OCI-M2 (cell line): ENCODE measurements around the gene RORC.
"Not testable (repeated sequence)": the region's sequence is repeated elsewhere in the genome, so short reads cannot be mapped to it uniquely, and the experiment has no call there.

Source experiments
- DNase-seq: peaks from one replicate; lab custom pipeline; 2025; ENCODE audit not compliant: unreplicated experiment; lab: John Stamatoyannopoulos, UW

The RORC gene

GRCh38 chr1:151807131-151807530, 24.5 kb downstream of the RORC start:
- DNase-seq, result no peak

DNA sequence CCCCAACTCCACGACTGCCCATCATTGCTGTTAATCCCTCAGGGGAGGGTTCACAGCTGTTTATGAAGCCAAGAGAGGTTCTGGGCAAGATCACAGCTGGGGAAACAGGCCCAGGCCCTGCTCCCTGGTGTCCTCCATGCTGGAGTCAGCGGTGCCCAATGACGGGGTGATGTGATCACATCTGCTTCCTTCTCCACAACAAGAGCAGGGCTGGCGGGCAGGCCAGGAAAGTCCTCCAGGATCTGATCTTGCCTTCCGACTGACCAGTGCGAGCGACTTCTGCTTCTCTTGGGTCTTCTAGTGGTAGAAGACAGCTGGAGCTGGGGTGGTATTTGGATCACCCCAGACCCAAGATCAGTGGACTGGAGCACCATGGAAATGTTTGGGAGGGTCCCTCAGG, 25.4 kb downstream of the RORC start:
- no peak for DNase-seq

DNA sequence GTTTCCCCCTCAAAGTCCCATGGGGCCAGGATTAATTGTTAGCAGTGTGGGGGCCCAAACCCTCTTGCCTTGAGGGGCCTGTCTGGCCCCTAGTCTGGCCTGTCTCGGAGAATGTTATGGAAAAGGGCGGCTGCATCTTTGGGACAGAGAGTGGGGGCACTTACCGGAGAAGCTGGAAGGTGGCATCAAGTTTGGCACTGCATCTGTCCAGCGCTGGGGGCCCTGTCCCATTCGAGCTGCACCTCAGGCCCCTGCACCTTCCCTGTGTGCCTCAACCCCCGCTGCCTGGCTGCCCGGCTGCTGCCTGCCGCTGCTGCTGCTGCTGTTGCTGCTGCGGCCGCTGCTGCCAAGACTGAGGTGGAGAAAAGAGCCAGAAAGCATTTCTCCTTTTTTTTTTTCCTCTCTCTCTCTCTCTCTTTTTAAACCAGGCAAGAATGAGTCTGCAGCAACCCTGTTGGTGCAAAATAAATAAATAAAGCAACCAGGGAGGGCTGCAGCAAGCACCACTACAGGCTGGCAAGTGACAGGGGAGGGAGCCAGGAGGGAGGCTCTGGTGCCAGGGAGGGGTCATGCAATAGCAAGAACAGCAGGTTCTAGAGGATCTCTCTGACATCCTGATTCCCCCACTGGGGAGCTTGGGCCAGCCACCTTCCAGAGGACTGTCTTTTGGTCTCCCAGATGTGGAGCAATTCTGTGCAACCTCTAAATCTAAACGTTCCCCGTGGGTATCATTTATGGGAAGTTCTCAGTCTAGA, 26.4 kb downstream of the RORC start, which contains the start of gene LINGO4:
TSS of gene LINGO4 (minus strand) at position 354 of the 755 bp plus-strand sequence. CDS start 2,715 bp downstream, outside the sequence.
- no peak for DNase-seq

GRCh38 chr1:151803915-151804314, 27.7 kb downstream of the RORC start:
- no peak for DNase-seq

DNA sequence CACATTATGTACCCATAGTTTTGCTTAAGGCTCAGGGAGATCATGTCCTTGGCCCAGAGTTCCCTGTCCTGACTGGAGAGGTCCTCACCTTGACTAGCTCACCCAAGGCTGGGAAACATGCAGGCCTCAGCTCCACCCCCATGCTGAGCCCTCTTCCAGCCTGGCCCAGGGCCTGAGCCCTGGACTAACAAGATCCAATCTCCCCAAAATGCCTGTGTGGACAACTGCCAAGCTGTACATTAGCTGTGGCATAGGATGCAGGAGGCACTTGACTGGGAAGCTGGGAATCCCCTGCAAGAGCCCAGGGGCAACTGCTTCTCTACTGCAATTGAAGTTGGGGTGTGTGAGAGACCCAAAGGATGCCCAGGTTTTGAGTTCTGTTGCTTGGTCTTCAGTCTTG, 28.4 kb downstream of the RORC start:
- DNase-seq, result no peak

GRCh38 chr1:151802372-151802771, 29.2 kb downstream of the RORC start:
- no peak for DNase-seq

DNA sequence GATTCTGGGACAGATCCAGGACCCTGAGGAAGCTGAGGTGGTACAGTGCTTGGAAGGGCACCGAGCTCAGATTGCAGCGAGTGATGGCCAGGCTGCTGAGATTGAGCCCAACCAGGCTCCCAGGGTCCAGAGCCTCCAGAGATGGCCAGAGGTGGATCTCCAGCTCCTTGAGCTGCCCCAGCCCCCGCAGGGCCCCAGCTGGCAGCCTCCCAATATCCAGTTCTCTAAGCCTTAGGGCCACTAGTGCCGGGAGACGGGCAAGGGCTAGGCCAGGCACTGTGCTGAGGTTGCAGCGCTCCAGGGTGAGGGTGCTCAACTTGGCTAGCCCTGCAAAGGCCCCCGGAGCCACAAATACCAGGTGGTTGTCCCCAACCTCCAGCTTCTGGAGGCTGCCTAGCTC, 29.8 kb downstream of the RORC start:
- DNase-seq, result no peak

DNA sequence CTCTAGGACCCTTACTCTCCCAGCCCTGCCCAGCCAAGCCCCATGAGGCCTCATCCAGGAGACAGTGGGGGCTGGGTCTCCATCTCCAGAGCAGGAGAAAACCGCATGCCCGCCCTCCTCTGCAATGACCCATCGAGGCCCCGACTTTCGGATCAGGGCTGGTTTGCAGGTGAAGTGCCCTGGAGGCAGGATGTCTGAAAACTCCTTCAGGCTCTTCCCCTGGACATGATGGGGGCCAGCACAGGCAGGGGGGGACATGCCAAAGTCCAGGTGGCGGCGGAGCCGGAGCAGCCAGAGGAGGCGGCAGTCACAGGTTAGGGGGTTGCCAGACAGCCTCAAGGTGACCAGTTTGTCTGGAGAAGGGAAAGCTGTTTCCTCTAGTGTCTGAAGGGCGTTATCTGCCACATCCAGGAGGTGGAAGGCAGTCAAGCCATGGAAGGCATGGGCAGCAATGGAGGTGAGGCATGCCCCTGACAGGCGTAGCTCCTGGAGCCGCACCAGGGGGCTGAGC, 30.2 kb downstream of the RORC start:
- DNase-seq, result no peak

DNA sequence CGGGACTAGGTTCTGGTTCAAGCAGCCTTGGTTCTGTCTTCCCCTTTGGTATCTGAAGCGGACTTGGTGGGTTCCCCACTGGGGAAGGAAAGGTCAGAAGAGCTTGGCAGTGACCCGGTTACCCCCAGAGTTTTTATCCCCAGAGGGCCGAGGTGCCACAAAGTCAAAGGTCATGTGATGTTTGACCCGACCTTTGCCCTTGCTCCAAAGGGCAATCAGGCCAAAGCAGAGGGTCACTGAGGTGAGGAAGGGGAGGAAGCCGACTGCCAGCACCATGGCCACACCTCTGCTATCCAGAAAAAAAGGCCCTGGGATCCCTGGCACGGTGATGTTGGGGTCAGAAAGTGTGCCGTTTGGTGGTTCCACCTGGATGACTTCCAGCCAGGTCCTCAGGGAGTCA, 30.8 kb downstream of the RORC start:
- DNase-seq, result no peak

DNA sequence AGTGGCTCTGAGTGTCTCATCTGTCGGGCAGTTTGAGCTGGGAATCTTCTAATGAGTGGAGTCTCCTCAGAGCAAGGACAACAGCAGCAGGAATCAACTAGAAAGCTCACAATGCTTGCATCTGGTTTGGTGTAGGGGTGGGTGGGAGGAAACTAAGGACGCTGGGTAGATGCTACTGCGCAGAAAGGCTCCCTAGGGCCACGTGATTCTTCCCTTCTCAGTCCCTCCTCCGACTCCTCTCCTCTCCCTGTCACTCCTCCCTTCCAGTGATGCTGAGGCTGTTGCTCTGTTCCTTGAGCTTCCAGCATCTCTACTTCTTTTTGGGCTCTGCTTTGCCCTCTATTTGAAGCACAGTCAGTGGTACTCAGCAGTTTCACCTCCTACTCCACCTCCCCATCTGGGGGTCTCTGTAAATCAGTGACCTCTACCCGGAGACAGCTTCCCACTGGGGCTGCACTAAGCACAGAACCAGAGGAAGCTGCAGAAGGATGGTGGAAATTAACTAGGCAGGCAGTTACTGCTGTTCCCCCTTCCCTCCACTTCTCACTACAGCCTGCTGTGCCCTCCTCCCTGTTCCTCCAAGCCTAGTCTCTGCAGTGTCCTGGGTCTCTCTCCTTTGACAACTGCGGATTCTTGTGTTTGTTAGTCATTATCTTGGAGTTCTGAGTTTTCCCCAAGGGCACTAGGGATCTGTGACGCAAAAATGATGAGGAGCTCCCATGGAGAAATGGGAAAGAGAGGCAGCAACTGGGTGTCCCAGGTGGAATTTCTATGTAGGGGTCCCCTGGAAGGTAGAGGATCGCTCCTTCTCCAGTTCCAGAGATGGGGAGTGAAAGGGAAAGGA, 32.2 kb downstream of the RORC start:
- DNase-seq, result no peak

DNA sequence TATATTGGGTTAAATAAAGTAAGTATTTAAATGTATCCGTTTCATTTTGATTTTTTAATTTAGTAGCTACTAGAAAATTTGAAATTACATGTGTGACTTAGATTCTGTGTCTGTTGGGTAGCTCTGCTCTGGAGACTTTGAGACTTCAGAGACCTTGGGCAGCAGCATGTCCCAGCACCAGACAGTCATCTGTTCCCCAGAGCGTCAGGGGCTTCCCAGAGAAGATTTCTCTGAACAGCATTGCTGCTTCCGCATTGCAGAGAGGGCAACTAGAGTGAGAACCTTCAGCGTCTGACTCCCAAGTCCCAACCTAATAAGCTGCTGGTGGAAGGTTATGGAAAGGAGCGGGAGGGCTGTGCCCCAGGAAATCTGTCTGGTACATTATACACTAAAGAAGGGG, 33.0 kb downstream of the RORC start:
- DNase-seq, result no peak

- DNase-seq, result no peak
Observed at GRCh38 chr1:151790940-151791651, 40.5 kb downstream of the RORC start.

- peak; percentile 88 for DNase-seq
Observed at GRCh38 chr1:151790071-151790939, 41.3 kb downstream of the RORC start, which contains the start of gene TDRKH. Gene TDRKH (minus strand): TSS chr1:151790500. CDS start chr1:151783022, 7,478 bp downstream.

- DNase-seq, result no peak
Observed at GRCh38 chr1:151787689-151788088, 43.9 kb downstream of the RORC start.

GRCh38 chr1:151783796-151784195, 47.8 kb downstream of the RORC start:
- DNase-seq, result no peak

GRCh38 chr1:151782741-151783140, 48.9 kb downstream of the RORC start:
- DNase-seq, result no peak

DNA sequence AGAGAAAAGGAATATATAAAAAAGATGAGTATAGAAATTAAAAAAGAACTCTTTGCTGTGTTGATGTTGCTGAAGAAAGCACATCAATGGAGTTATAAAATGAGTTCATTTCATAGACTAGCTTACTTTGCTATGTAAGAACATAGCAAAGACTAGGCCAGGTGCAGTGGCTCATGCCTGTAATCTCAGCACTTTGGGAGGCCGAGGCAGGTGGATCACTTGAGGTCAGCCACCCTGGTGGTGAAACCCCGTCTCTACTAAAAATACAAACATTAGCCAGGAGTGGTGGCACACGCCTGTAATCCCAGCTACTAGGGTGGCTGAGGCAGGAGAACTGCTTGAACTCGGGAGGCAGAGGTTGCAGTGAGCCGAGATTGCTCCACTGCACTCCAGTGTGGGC, 49.6 kb downstream of the RORC start:
- DNase-seq, result not testable (repeated sequence)

- DNase-seq, result not testable (repeated sequence)
Observed at GRCh38 chr1:151780736-151781135, 50.9 kb downstream of the RORC start.

- no peak for DNase-seq
Observed at GRCh38 chr1:151779852-151780251, 51.8 kb downstream of the RORC start.

DNA sequence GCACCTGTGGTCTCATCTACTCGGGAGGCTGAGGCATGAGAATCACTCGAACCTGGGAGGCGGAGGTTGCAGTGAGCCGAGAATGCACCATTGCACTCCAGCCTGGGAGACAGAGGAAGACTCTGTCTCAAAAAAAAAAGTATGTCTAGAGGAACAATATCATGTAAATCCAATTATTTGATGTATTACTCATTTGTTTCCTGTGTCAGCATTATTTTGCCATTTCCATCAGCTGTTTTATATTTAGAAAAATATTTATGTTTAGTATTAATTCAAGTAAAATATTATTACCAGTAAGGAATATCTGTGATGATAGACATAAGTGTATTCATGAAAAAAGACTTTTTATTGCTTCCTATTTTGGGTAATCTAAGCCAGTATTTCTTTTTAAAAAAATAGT, 54.3 kb downstream of the RORC start:
- DNase-seq, result no peak
